Raji (cell line): ENCODE results near the gene MAF.

Source experiments
- POLR2A ChIP-seq: IDR thresholded peaks from 2 replicates; pipeline ENCODE4 v1.6.1; 2011; ENCODE audit warnings: low read depth, low read length, control low read depth; ENCODE audit not compliant: insufficient read depth

The MAF gene

DNA sequence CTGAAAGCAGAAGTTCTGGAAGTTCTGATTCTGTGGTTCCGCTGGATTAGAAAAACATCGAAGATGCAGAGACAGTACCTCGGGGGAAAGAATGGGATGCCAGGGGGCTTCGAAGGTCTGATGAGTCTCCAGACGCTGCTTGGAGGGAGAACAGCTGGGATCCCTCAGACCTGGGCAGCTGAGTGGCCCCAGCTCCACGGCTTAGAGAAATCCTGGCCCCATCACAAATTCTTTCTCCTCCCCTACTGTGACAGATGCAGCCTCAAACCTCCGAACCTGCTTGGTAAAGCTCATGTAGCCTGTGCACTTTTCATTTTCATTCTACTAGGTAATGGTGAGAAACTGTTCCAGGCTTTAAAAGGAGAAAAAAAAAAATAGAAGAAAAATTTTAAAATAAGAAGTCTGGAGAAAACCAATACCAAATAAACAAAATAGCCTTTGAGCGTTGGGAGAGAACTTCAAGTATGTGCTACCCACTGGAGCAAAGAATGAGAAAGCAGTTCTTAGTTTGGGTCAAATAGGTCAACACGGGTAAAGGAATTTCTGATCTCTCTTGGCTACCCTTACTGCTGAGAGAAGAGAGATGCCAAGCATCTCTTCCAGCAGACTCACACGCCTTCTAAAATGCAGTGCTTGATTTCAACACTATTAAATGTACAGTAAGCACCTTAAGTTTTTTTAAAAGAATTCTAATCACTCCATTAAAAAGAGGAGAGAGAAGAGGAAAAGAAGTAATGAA, 19.9 kb downstream of the MAF start:
- no peak for TF ChIP-seq POLR2A

DNA sequence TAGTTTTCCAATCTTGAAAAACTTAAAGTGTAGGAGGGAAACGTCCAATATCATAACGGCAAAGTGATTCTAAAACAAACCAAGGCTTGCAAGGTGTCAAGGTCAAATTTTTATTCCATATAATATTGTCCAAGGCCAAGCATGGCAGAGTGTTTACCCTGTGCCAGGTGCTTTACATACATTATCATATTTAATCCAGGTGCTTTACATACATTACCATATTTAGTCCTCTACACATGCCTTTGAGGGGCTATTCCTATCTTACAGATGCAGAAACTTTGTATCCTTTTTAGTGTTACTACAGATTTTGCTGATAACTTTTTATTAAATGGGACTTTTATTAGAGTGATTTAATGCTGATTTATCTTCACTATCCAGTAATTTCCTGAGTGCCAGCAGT, 23.9 kb downstream of the MAF start:
- no peak for TF ChIP-seq POLR2A

DNA sequence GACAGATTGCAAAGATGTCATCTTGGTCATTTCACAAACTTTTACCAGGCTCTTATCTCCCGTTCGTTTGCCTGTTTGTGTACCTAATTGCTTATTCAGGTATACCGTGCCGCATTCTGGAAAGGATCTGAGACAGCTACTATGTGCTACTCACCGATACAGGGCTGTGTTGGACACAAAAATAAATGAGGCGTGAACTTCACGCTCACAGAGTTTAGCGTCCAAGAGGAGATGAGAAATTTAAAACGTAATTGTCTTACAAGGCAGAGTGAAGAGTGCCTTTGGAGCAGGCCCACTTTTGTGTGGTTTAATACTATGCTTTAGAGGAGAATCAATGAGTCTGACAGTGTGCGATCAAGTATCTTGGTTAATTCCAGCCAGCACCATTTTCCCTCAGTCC, 26.7 kb downstream of the MAF start:
- no peak for TF ChIP-seq POLR2A

- TF ChIP-seq POLR2A = no peak
These were observed 27.5 kb downstream of the MAF start for GRCh38 chr16:79573071-79573470.

DNA sequence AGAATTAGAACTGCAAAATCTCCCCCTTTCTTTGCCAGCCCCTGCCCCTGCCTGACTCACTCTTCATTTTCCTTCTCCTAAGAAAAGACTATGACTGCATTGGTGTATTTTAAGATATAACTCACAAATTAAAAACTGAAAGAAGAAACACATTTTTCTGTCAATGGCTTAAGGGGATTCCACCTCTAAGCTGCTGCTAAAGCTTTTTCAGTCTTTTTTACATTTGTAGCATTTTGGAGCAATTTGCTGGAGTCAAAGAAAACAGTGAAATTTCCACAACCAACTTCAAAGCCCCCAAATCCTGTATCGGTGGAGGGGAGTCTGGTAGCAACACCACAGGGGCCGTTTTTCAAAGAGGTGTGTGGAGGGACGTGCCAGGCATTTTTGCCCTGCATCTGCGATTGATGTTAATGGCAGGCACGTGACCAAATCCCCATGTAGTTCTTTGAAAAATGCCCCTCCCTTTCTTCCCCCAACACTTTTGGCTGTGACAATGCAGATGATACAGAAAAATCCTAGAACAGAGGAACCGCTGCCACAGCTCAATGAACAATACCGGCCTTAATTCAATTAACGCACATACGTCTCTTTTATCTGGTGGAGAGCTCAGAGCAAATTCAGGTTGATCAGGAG, 28.5 kb downstream of the MAF start:
- no peak for TF ChIP-seq POLR2A

- no peak for TF ChIP-seq POLR2A
These were observed 29.3 kb downstream of the MAF start for GRCh38 chr16:79571065-79571902.

- no peak for TF ChIP-seq POLR2A
These were observed 35.8 kb downstream of the MAF start for GRCh38 chr16:79564671-79565107.

- TF ChIP-seq POLR2A = no peak
These were observed 36.6 kb downstream of the MAF start for GRCh38 chr16:79563921-79564320.

- TF ChIP-seq POLR2A = no peak
These were observed 38.2 kb downstream of the MAF start for GRCh38 chr16:79562166-79562823.

GRCh38 chr16:79561729-79562128, 38.8 kb downstream of the MAF start:
- TF ChIP-seq POLR2A = no peak

- no peak for TF ChIP-seq POLR2A
These were observed 39.6 kb downstream of the MAF start for GRCh38 chr16:79560923-79561322.

DNA sequence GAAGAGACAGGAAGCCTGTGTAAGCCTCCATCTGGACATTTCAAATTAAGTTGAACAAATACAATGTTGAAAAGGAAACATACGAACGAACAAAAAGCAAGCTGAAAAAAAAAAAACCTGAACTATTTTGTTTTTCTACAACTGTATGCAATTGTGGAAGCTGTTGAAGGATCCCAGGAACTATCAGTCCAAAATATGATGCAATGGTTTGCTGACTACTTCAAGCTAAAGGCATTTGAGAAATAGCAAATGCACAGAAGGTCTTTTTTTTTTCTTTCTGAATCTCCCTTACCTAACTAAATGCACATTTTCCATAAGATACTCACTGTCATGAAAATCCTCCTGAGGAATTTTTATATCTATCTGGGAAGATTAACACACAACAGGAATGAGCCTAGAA, 40.2 kb downstream of the MAF start:
- TF ChIP-seq POLR2A = no peak

DNA sequence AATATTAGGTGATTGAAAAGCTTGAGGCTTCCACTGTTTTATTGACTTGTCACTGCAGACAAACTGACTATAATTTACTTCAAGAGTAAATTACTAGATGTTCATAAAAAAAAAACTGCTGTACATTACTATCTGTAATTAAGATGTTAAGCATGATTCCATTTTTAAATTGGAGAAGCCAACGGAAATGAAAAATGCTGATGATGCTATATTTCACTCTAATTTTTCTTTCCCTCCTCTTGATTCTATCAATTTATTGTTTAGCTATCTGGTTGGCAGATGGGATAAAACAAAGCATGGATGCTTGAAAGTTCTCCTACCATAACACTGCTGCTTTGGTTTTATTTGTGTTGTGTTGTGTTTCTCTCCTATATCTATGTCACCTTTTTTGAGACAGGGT, 41.0 kb downstream of the MAF start:
- TF ChIP-seq POLR2A = no peak

DNA sequence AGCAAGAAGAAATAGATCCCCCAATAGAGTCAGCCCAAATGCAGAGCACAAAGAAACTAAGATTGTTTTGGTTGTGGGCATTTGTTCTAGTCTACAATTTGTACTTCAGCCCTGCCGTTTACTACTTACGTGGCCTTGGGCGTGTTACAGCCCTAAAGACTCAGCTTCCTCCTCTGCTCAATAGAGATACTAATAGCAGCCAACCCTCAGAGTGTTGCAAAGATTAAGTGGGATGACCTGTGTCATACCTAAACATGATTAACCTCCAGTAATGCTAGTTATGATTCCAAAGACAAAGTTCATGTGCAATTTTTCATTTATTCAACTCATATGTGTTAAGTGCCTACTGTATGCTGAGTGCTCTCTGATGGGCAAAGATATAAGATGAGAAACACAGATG, 43.1 kb downstream of the MAF start:
- no peak for TF ChIP-seq POLR2A

DNA sequence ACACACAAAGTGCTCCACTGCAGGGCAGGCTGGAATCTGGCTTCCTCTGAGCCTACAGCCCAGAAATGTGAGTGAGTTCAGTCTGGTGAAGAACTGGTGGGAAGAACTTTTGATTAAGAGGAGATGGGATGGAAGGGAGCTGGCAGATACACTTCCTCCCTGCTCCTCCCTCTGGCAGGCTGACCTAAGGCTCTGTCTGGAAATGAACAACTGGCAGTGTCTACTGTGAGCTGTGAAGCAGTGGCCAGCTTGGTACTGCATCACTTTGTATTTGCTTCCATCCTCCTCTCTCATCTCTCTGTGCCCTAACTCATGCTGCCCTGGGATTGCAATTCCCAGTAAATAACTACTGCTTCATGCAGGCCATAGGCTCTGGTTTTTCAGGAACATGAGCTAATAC, 45.6 kb downstream of the MAF start:
- TF ChIP-seq POLR2A = no peak
